ENCODE measurements around the gene TLR6. TPM values are rescaled to one million over a fixed set of nuclear protein-coding genes. Genes with fewer than 3 reads are reported as not detected.
A peak's percentile ranks its signal among the peaks of the same experiment; 100 is the strongest.

The TLR6 gene
- total and polyA plus RNA-seq, 10 of the 15 experiments (the other 5 are each of a cell fraction or from before 2014, with no cell fraction given) = 1.1 to 49.4 (median 12.5) TPM

DNA sequence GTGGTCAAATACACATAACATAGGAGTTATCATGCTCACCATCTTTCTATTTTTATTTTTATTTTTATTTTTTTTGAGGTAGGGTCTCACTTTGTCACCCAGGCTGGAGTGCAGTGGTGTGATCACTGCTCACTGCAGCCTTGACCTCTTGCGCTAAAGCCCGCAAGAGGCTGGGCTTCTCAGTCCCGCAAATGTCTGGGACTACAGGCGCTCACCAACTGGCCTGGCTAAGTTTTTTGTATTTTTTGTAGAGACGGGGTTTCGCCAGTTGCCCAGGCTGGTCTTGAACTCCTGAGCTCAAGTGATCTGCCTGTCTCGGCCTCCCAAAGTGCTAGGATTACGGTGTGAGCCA, 73.5 kb downstream of the TLR6 start:
- DNase-seq (ENCODE audit: low read depth, low spot score) (no peak), FAIRE-seq (no peak), ATAC-seq (no peak)
- Histone ChIP-seq H3K4me2 (ENCODE audit: control insufficient read depth, insufficient read depth) (no peak overlapping the region), H3K79me2 (ENCODE audit: control insufficient read depth, insufficient read depth, low read length) (peaks cover 50% of the 10 kb centered on the region), H4K20me1 (ENCODE audit: control insufficient read depth, insufficient read depth) (no peaks in the 10 kb centered on the region), H3K27me3 (replicated peaks in 1 of 2; ENCODE audit: control insufficient read depth in 2 of 2, insufficient read depth in 2 of 2, low read length in 1 of 2) (no peaks in the 10 kb centered on the region), H3K4me3 (no peak overlapping the region), H3K4me1 (ENCODE audit: control insufficient read depth, insufficient read depth, low read length) (peaks cover 22% of the 10 kb centered on the region), H3K9ac (ENCODE audit: control insufficient read depth, insufficient read depth, low read length) (no peak overlapping the region), H2AFZ (ENCODE audit: control insufficient read depth, low read depth, low read length) (no peak overlapping the region), H3K27ac (ENCODE audit: control insufficient read depth, insufficient read depth) (no peak overlapping the region), H3K36me3 (ENCODE audit: control insufficient read depth in 2 of 2, insufficient read depth in 2 of 2, low read length in 1 of 2) (peaks cover 0 to 9% of the 10 kb centered on the region in 2 experiments; a peak in 1 of 4 replicates), H3K9me3 (replicated peaks; ENCODE audit: control insufficient read depth, insufficient read depth, low read length) (peaks cover 18% of the 10 kb centered on the region; the same call in 2 of the 3 replicates)
- ChIA-PET SMC1A (ENCODE audit: uncharacterized antibody, unreplicated experiment) (interaction anchor here (0.5 to 8.9 kb wide), 30 partner anchors 11 to 714 kb away, joined by 3 to 468 read pairs (median 6); partner anchors contain the start of genes FAM114A1, TLR1 and TLR6), RAD21 (ENCODE audit: unreplicated experiment) (interaction anchor here (0.6 to 4.9 kb wide), 38 partner anchors 8 to 855 kb away, joined by 3 to 437 read pairs (median 7); partner anchors contain the start of genes FAM114A1, TLR1, TLR6 and WDR19), POLR2A (interaction anchor here (0.9 to 5.6 kb wide), 11 partner anchors 10 to 623 kb away, joined by 3 to 196 read pairs (median 19); partner anchors contain the start of genes FAM114A1, TLR1 and TLR6), CTCF (interaction anchor here (0.7 to 8.1 kb wide), 35 partner anchors 10 to 713 kb away, joined by 3 to 449 read pairs (median 6); partner anchors contain the start of genes FAM114A1, TLR1, TLR6 and WDR19)
- intact Hi-C loops (cut with micrococcal nuclease; ENCODE audit: unreplicated experiment) = loop anchor here (5.0 kb wide), 1 partner anchor 34 kb away; no protein-coding TSS in a partner anchor
- in situ Hi-C loops (cut with MboI) = no loop called here
- WGBS (ENCODE audit: insufficient coverage, insufficient replicate concordance, low lambda C conversion rate, missing lambda C conversion rate) = 76% methylated on average over 8 of the region's 8 CpGs
- BruUV-seq (replicated peaks) = no TSS peak
- TF ChIP-seq TCF7 (IDR thresholded peaks at IDR 0.05; ENCODE audit: borderline replicate concordance) (no peak), MLLT1 (IDR thresholded peaks at IDR 0.05) (no peak), PAX5 (IDR thresholded peaks at IDR 0.05; ENCODE audit: borderline replicate concordance, low read depth, low read length) (no peak), CBFB (IDR thresholded peaks at IDR 0.05; ENCODE audit: low read depth) (0 out of 2 replicates have a peak, but pooled peaks have one; percentile 4), SP1 (IDR thresholded peaks at IDR 0.05; ENCODE audit: low read depth, low read length) (no peak), YY1 (IDR thresholded peaks at IDR 0.05; ENCODE audit: low read depth, low read length) (0 out of 2 replicates have a peak, but pooled peaks have one; percentile 3)
- TF ChIP-seq, protein P1, sequence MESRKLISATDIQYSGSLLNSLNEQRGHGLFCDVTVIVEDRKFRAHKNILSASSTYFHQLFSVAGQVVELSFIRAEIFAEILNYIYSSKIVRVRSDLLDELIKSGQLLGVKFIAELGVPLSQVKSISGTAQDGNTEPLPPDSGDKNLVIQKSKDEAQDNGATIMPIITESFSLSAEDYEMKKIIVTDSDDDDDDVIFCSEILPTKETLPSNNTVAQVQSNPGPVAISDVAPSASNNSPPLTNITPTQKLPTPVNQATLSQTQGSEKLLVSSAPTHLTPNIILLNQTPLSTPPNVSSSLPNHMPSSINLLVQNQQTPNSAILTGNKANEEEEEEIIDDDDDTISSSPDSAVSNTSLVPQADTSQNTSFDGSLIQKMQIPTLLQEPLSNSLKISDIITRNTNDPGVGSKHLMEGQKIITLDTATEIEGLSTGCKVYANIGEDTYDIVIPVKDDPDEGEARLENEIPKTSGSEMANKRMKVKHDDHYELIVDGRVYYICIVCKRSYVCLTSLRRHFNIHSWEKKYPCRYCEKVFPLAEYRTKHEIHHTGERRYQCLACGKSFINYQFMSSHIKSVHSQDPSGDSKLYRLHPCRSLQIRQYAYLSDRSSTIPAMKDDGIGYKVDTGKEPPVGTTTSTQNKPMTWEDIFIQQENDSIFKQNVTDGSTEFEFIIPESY (IDR thresholded peaks at IDR 0.05) = peak; percentile 99
